NCI-H187 (cell line): Measurements from ENCODE around the gene SH3RF3.

Experiments
- DNase-seq, 2 experiments: peaks; one replicate each; lab custom pipeline; 2025; lab: John Stamatoyannopoulos, UW

Gene SH3RF3

GRCh38 chr2:109476641-109477441 is 347.8 kb downstream of the SH3RF3 start:
- DNase-seq = no peak

GRCh38 chr2:109478906-109479493 is 350.0 kb downstream of the SH3RF3 start:
- no peak for DNase-seq

- no peak for DNase-seq
Measured at GRCh38 chr2:109479804-109480203, 350.8 kb downstream of the SH3RF3 start.

GRCh38 chr2:109480486-109481195 is 351.6 kb downstream of the SH3RF3 start:
- DNase-seq = no peak

GRCh38 chr2:109481196-109481555 is 352.2 kb downstream of the SH3RF3 start:
- no peak for DNase-seq

- no peak for DNase-seq
Measured at GRCh38 chr2:109481599-109481998, 352.6 kb downstream of the SH3RF3 start.

- DNase-seq = no peak
Measured at GRCh38 chr2:109482361-109482861, 353.4 kb downstream of the SH3RF3 start.

- no peak for DNase-seq
Measured at GRCh38 chr2:109486711-109487535, 357.9 kb downstream of the SH3RF3 start.

GRCh38 chr2:109487536-109487869 is 358.5 kb downstream of the SH3RF3 start:
- DNase-seq = no peak

- DNase-seq = no peak
Measured at GRCh38 chr2:109487871-109488655, 359.1 kb downstream of the SH3RF3 start.

- no peak for DNase-seq
Measured at GRCh38 chr2:109489296-109489695, 360.3 kb downstream of the SH3RF3 start.

- no peak for DNase-seq
Measured at GRCh38 chr2:109493176-109493935, 364.4 kb downstream of the SH3RF3 start.

- no peak for DNase-seq
Measured at GRCh38 chr2:109494351-109494750, 365.3 kb downstream of the SH3RF3 start.

- DNase-seq = no peak
Measured at GRCh38 chr2:109497463-109497862, 368.5 kb downstream of the SH3RF3 start.

GRCh38 chr2:109497911-109498870 is 369.2 kb downstream of the SH3RF3 start:
- no peak for DNase-seq

GRCh38 chr2:109498906-109499305 is 369.9 kb downstream of the SH3RF3 start:
- no peak for DNase-seq

- DNase-seq = no peak
Measured at GRCh38 chr2:109499566-109499965, 370.6 kb downstream of the SH3RF3 start.

GRCh38 chr2:109500910-109501309 is 371.9 kb downstream of the SH3RF3 start:
- no peak for DNase-seq

- DNase-seq = no peak
Measured at GRCh38 chr2:109501461-109501860, 372.5 kb downstream of the SH3RF3 start.
